ENCODE data around the gene SGF29.
"Not testable (repeated sequence)": the region's sequence is repeated elsewhere in the genome, so short reads cannot be mapped to it uniquely, and the experiment has no call there.

The SGF29 gene

DNA sequence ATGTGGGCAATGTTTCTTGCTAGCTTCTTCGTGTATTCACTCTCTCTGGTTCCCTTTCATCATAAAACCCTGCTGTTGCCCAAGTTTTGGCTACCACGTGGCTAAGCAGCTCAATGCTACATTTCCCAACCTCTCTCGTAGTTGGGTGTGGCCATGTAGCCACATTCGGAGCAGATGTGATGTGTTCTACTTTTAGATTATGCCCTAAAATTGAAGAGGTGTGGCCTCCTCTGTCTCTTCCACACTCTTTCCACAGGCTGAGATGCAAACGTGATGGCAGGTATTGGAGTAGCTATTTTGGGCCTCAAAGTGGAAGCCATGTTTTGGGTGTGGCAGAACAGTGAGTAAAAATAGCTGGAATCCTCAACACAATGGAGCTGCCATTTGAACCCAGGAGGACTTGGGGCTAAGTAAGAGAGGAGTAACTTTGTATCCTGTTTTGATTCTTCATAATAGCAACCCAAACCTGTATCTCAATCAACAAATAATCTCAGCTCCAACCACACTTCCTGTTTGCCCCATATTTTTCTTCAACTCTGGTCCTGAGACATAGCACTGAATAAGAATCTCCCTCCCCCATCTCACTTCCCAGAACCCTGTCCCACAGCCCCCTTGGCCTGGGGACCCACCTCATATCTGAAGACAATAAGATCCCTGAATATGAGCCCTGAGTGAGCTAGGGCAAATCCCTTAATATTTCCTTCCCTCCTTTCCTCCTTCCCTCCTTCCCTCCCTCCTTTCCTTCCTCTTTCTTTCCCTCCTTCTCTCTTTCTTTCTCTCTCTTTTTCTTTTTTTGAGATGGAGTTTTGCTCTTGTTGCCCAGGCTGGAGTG is 19.0 kb upstream of the SGF29 start:
- DNase-seq: peak; percentile 54

DNA sequence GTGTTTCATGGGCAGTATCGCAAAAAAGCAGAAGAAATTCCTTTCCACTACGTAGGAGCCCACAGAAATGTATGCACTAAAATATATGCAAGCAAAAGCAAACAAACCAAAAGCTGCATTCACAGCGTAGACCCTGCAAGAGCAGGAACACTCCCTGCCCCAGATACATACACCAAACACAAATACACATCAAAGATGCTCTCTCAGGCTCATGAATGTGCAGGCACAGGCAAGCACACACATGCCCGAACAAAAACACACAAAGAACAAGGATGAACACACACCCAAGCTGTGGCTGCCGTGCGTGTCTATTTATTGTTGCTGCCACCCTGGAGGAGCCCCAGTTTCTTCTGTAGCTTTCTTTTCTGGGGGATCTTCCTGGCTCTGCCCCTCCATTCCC is 16.6 kb upstream of the SGF29 start:
- no peak for DNase-seq

DNA sequence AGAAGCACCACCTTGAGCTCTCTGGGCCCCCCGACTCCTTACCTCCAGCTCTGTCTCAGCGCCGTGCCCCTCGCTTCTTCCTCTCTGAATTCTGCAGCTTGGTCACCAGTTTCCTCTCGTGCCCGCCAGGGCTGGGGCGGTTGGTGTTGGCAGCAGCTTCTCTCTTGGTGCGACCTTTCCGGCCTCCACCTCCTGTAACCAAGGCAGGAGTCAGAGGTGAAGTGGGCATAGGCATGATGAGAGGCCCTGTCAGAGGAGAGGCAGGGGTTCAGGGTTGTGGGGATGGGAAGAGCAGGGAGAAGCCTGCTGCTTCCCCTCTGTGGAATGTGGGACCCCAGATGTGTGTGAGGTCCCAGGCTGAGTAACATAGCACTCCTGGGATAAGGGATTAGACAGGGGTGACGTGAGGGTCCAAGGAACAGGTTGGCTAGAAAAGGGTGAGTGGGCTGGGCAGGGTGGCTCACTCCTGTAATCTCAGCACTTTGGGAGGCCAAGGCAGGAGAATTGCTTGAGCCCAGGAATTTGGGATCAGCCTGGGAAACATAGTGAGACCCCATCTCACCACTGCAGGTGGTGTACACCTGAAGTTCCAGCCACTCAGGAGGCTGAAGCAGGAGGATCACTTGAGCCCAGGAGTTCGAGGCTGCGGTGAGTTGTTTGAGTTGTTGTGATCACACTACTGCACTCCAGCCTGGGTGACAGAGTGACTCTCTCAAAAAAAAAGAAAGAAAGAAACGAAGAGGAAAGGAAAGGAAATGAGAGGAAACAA is 15.6 kb upstream of the SGF29 start:
- DNase-seq: no peak

DNA sequence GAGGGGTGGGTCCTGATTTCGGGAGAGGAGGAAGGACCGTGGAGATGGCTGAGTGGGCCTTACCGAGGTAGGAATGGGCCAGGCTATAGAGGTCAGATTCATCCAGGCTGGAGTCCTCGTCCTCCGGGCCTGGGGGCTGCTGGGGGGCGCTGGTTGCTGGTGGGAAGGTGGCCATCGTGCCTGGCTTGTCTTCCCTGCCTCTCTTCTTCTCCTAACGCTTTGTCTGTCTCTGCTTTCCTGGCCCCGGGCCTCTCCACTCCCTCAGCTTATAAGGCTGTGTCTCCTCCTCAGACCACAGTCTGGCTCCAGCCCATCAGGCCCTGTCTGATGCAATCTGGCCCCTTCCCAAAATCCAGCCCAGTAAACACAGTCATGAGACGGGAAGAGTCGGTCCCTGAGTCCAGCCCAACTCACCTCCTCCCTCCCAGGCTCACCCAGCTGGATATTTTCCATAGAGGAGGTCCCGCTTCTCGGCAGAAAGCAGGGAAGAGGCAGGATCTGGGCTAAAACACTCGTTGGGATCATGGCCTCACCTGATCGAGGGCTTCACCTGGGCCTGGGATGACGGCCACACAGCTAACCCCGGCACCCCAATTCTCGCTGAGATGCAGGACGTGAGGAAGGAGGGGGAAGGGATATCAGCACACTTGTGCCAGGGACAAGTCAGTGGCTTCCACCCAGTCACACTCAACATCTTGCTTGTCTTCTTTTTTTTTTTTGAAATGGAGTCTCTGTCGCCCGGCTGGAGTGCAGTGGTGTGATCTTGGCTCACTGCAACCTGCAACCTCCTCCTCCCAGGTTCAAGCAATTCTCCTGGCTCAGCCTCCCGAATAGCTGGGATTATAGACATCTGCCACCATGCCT is 14.8 kb upstream of the SGF29 start, which contains the start of gene NUPR1:
NUPR1 (minus strand) TSS at position 242 of the 864 bp plus-strand sequence; CDS start at position 175, 67 bp downstream.
- DNase-seq: no peak

DNA sequence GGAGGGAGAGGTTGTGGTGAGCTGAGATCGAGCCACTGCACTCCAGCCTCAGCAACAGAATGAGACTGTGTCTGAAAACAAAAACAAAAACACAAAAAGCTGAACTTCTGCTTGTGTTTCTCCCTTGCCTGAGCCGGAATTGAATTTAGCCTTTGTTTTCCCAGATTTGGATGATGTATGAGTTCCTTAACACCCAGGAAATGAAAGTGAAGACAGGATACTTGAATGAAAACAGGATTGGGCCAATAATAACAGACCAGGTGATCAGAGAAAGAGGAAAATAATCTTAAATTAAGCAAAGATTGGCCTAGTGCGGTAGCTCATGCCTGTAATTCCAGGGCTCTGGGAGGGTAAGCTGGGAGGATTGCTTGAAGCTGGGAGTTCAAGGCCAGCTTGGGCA is 13.4 kb upstream of the SGF29 start:
- no peak for DNase-seq

DNA sequence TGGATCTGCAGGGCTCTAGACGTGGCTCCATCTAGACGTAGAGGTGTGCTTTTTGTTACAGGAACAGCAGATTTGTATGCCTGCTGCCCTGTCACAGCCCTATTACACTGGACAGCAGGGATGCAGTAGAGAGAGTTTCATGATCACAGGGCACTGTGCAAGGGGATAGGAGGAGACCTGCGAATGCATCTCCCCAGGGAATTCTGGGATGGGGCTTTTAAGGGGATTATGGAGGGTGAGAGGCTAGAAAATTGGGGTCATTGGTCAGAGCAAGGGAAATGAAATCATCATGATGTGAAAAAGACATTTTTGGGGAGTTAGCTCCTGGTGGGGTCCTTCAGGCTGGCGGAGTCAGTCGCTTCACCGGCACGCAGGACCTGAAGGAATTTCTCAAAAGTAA is 11.1 kb upstream of the SGF29 start:
- DNase-seq: no peak

DNA sequence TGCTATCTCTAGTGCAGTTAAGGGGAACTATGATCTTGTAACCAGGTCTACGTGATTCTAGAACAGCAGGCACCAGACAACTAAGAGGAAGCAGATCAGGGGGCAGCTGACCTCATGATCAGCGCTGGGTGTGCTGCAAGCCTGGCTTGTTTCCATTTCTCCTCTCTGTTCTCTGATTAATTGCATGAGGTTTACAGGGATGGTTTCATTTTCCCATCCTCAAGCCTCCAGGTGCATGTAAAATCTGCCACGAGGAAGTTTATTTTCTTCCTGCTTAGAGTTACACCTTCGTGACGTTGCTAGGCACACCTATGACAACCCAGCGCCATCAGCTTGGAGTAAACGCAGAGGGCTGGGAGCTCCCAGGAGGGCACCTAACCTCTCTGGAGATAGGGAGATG is 10.6 kb upstream of the SGF29 start:
- DNase-seq: peak; percentile 27

DNA sequence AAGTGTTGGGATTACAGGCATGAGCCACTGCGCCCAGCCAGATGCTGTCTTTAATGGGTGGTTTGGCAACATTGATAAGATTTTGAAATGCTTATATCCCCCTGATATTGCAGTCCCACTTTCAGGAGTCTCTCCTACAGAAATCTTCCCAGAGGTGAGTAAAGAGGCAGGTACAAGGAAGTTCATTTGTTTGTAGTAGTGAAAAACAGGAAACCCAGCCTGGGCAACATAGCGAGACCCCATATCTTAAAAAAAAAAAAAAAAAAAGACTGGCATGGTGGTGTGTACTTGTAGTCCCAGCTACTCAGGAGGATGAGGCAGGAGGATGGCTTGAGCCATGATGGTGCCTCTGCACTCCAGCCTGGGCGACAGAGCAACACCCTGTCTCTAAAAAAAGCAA is 8.7 kb upstream of the SGF29 start:
- DNase-seq: no peak

DNA sequence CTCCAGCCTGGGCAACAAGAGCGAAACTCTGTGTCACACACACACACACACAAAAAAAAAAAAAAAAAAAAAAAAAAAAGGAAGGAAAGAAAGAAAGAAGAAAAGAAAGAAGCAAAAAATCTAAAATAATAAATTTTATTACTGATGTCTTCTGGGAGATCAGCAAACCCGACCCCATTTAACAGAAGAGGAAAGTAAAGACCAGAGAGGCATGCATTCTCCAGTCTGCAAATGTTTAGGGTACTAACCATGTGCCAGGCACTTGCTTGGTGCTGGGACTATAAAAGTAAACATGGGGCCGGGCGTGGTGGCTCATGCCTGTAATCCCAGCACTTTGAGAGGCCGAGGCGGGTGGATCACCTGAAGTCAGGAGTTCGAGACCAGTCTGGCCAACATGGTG is 7.8 kb upstream of the SGF29 start:
- DNase-seq: not testable (repeated sequence)

DNA sequence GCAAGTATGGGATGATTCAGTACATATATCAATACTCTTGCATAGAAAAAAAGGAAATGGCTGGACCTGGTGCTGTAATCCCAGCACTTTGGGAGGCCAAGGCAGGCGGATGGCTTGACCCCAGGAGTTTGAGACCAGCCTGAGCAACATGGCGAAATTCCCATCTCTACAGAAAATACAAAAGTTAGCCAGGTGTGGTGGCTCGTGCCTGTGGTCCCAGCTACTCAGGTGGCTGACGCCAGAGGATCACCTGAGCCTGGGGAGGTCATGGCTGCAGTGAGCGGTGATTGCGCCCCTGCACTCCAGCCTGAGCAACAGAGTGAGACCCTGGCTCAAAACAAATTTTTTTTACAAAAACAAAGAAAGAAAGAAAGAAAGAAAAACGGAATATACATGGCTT is 7.1 kb upstream of the SGF29 start:
- no peak for DNase-seq

DNA sequence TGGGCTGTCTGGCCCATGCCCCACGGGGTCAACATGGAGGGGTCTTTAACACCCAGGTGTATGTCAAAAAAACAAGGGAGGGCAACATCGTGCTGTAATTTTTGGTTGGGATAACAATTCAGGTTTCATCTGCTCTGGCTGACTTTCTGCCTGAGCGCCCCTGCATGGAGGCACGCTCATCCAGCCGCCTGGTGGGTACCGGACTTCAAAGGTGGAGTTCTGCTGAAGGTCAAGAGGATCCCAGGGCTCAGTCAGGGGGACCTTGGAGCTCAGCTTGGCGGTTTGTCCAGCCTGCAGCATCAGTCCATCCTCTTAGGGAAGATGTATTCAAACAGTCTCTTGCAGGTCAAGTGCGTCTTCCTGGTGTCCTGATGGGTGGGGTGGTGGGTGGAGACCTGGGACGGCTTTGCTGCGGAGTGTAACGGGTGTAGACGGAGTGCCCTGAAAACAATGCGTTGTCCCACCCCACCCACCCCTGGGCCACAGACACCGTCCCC is 5.4 kb upstream of the SGF29 start:
- no peak for DNase-seq

DNA sequence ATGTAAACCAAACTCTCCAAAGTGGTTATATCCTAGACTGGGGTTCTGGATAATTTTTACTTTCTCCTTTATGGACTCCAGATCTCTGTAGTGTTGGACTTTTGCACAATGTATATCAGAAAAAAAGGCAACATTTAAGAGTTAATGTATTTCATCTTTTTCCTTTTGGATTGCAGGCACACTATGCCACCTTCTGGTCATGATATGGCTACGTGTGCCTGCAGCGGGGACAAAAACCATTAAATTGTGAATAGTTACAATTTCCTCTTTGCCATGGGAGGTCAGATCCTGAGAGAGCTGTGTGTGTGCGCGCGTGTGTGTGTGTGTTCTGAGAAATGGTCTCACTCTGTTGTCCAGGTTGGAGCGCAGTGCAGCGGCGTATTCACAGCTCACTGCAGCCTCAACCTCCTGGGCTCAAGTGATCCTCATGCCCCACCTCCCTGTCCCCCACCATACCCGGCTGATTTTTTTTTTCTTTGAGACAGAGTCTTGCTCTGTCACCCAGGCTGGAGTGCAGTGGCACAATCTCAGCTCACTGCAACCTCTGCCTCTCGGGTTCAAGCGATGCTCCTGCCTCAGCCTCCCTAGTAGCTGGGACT is 4.3 kb upstream of the SGF29 start:
- peak; percentile 63 for DNase-seq

DNA sequence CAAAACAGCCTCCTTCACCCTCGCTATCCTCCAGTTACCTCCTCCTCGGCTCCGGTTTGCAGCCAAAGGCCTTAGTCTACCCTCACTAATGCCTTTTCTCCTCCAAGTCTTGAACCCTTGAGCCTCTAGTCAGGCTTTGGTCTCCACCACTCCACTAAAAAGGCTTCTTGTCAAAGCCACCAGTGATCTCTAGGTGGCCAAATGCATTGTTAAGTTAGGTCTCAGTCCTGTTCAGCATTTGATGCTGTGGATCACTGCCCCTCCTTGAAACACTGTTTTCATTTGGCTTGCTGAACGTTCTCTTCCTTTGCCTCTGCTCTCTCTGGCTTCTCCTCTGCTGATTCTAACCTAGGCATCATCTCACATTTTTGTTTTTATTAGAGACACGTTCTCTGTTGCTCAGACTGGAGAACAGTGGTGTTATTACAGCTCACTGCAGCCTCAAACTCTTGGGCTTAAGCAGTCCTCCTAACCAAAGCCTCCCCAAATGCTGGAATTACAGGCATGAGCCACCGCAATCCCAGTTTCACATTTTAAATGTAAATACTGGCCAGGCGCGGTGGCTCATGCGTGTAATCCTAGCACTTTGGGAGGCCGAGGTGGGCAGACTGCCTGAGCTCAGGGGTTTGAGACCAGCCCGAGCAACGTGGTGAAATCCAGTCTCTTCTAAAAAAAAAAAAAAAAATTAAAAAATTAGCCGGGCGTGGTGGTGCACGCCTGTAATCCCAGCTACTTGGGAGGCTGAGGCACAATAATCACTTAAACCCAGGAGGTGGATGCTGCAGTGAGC is 1.1 kb downstream of the SGF29 start:
- DNase-seq: peak; percentile 13

DNA sequence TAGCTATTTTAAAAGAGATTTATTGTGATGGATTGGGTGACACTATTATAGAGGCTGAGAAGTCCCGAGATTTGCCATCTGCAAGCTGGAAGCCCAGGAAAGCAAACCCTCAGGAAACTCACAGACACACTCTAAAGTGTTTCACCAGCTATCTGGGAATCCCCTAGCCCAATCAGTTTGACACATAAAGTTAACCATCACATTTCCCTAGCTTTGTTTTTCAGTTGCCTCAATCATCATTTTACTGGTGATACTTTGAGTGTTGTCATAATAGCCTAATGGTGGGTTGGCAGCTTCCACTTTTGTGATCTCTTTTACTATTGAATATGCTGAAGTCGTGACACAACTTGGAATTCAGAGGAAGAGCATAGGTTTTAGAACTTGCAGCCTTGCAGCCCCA is 1.8 kb downstream of the SGF29 start:
- no peak for DNase-seq

DNA sequence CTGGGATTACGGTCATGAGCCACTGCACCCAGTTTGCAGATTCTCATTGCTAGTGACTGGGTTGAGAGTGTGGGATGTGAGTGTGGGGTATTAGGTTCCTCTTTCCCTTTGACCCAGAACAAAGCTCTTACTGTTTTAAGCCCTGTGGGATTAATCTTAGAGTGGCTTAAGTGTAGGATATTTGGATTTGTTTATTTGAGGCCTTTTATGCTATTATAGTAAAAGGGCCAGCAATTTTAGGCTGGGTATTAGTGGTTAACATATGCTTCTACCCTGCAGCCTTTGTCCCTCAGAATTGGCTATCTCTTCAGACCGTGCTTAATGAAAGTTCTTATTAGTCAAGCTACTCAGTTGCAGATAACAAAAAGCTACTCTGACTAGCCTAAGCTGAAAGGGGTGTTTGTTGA is 3.2 kb downstream of the SGF29 start:
- DNase-seq: no peak

DNA sequence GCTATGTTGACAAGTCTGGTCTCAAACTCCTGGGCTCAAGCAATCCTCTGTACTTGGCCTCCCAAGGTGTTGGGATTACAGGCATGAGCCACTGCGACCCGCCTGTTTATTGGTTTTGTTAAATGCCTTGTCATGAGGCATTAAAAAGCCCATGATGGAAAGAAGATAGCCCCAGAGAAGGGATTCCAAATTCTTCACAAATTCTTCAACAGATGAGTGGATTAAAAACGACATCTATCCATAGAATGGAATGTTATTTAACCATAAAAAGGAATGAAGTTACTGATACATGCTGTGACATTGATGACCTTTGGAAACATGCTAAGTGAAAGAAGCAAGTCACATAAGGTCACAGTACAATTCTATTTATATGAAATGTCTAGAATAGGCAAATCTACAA is 4.7 kb downstream of the SGF29 start:
- no peak for DNase-seq

DNA sequence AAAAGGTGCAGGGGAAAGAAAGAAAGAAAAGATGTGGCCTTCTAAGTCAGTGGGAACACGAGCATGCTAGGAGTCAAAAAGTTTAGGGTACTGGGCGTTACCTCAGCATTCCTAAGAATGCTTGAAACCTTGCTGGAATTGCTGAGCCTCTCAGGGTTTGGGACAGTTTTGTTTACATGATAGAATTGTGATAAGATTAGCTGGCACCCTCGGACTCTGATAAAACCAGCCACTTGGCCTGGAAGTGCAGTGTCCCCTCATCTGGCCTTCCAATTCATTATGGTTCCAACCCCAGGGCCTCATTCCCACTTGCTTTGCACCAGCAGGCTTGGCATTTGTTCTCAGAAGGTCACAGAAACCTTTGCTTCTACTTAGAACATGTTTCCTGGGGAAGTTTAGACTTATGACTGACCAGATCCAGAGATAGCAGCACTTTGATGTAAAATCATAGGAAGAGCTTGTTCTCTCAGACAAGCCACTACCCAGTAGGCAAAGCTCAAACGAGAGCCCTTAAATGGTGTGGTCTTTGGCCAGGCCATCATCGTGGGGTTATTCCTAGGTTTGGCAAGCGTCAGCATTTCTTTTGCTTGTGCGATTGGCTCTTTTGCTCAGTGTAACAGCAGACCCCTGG is 8.0 kb downstream of the SGF29 start:
- DNase-seq: no peak

DNA sequence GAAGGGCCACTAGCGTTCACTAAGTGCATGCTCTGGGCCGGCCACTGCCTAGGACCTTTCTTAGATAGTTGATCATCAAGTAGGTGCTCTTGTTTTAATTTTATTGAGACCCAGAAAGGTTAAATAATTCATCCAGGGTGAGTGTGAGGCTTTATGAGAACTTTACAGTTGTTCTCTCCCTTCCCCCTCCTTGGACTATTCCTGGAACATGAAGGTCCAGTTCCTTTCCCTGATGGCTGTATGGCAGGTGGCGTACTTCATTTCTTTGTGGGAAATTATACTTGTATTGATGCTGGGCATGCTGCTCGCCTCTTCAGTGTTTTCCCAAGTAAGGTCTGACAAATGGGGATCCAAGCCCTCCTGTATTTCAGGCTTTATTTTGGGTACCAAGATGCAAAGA is 8.5 kb downstream of the SGF29 start:
- DNase-seq: no peak

DNA sequence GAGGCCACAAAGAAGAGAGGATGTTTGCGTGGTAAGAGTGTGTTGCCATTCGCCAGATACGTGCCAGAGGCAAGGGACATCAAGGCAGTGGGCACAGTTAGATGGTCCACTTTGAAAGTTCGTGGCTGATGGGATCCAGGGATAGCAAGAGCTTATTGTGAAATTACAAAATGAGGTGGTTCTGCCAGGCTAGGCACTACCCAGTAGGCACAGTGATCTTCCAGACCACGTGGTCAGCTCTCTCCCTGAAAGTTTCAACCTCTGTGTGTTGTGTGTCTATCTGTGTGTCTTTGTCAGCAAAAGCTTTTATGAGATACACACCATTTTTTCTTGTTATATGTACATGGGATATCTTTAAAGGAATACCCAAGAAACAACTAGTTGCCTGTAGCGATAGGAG is 9.5 kb downstream of the SGF29 start:
- DNase-seq: no peak

DNA sequence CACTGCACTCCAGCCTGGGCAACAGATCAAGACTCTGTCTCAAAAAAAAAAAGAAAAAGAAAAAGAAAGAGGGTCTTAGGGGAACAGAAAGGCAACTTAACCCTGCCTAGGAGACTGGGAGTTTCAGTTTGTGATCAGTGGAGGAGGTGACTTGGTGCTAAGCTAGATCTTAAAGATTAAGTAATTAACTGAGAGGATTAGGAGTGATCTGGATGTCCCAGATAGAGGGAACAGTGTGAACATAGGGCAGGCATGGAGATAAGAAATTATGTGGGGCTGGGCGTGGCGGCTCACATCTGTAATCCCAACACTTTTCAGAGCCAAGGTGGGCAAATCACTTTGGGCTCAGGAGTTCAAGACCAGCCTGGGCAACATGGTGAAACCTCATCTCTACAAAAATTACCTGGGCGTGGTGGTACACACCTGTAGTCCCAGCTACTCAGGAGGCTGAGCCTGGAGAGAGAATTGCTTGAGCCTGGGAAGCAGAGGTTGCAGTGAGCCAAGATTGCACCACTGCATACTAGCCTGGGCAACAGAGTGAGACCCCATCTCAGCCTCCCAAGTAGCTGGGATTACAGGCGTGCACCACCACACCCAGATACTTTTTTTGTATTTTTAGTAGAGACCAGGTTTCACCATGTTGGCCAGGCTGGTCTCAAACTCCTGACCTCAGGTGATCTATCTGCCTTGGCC is 12.7 kb downstream of the SGF29 start:
- peak; percentile 31 for DNase-seq

DNA sequence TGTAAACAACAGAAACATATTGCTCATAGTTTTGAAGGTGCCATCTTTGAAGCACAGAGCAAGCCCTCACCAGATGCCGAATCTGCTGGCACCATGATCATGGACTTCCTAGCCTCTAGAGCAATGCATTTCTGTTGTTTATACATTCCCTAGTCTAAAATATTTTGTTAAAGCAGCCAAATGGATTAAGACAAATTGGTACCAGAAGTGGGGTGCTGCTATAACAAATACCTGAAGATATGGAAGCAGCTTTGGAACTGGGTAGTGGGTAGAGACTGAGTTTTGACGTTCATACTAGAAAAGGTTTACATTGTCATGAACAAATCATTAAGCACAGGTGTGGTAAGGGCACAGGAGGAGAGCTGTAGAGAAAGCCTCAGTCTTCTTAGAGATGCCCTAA is 13.6 kb downstream of the SGF29 start:
- no peak for DNase-seq

Measured in hematopoietic multipotent progenitor cell treated with erythropoietin and hydrocortisone succinate and interleukin-3 and kit ligand, for 8 days (in vitro differentiated cells).